Activated T-helper 17 cell treated with anti-CD3 and anti-CD28 coated beads, Interleukin-2, amount 50 U/mL, for 72 hours (primary cell): ENCODE measurements around the gene HSPA1A. TPM values are rescaled to one million over a fixed set of nuclear protein-coding genes. Genes with fewer than 3 reads are reported as not detected.
"Not testable (repeated sequence)": the region's sequence is repeated elsewhere in the genome, so short reads cannot be mapped to it uniquely, and the experiment has no call there.

Experiments
- ATAC-seq: fragments of 150-1000 bp; cut with Tn5 transposase; replicated peaks from 2 replicates; pipeline ENCODE4 v1.10.0; 2021; ENCODE audit warnings: mild to moderate bottlenecking, moderate library complexity
- H3K27ac Mint-ChIP-seq: one replicate; pipeline ENCODE4 v1.8.0; 2022; ENCODE audit warnings: mixed read lengths
- H3K27me3 Mint-ChIP-seq: one replicate; pipeline ENCODE4 v1.8.0; 2022; ENCODE audit warnings: mixed read lengths
- H3K36me3 Mint-ChIP-seq: one replicate; pipeline ENCODE4 v1.8.0; 2022; ENCODE audit warnings: low read depth, mild to moderate bottlenecking, mixed read lengths
- H3K4me1 Mint-ChIP-seq: one replicate; pipeline ENCODE4 v1.8.0; 2022; ENCODE audit warnings: mixed read lengths
- H3K4me3 Mint-ChIP-seq: one replicate; pipeline ENCODE4 v1.8.0; 2022; ENCODE audit warnings: mild to moderate bottlenecking, mixed read lengths
- H3K9me3 Mint-ChIP-seq: one replicate; pipeline ENCODE4 v1.8.0; 2022; ENCODE audit warnings: mixed read lengths
- total RNA-seq, 2 donors: library from RNA; stranded (reverse); gene quantifications; one replicate each; pipeline ENCODE4 v1.2.3, GENCODE V29; 2022

The HSPA1A gene
- total RNA-seq, 2 donors from 2014 or later = 124 to 189 TPM

GRCh38 chr6:31817133-31817928, 2.0 kb downstream of the HSPA1A start:
- Mint-ChIP-seq H3K4me3 (peak overlapping the region; percentile 100), H3K36me3 (peaks cover 39% of the 10 kb centered on the region), H3K27ac (peak overlapping the region; percentile 97), H3K4me1 (peaks cover 17% of the 10 kb centered on the region)
- H3K27me3 Mint-ChIP-seq, H3K9me3 Mint-ChIP-seq, ATAC-seq: not testable (repeated sequence)

GRCh38 chr6:31817929-31818511, 2.7 kb downstream of the HSPA1A start:
- H3K9me3 Mint-ChIP-seq, ATAC-seq, H3K27me3 Mint-ChIP-seq: not testable (repeated sequence)
- peak overlapping the region; percentile 97 for H3K27ac Mint-ChIP-seq
- H3K4me3 Mint-ChIP-seq = peak overlapping the region; percentile 100
- H3K4me1 Mint-ChIP-seq = peaks cover 16% of the 10 kb centered on the region
- H3K36me3 Mint-ChIP-seq = peaks cover 33% of the 10 kb centered on the region

GRCh38 chr6:31819871-31820299, 4.5 kb downstream of the HSPA1A start:
- Mint-ChIP-seq H3K27me3 (no peaks in the 10 kb centered on the region), H3K4me1 (peaks cover 22% of the 10 kb centered on the region), H3K27ac (no peak overlapping the region), H3K9me3 (no peaks in the 10 kb centered on the region), H3K4me3 (peak overlapping the region; percentile 100), H3K36me3 (peaks cover 29% of the 10 kb centered on the region)
- no peak for ATAC-seq

- Mint-ChIP-seq H3K4me3 (peak overlapping the region; percentile 100), H3K36me3 (peaks cover 27% of the 10 kb centered on the region), H3K27ac (peak overlapping the region; percentile 95), H3K4me1 (peaks cover 22% of the 10 kb centered on the region)
- H3K27me3 Mint-ChIP-seq, ATAC-seq, H3K9me3 Mint-ChIP-seq: not testable (repeated sequence)
Measured at GRCh38 chr6:31820399-31820798, 5.1 kb downstream of the HSPA1A start.

- H3K4me1 Mint-ChIP-seq = peaks cover 22% of the 10 kb centered on the region
- no peaks in the 10 kb centered on the region for H3K9me3 Mint-ChIP-seq
- H3K27me3 Mint-ChIP-seq = no peaks in the 10 kb centered on the region
- H3K4me3 Mint-ChIP-seq = peak overlapping the region; percentile 100
- H3K36me3 Mint-ChIP-seq = peaks cover 23% of the 10 kb centered on the region
- ATAC-seq = peak; percentile 38
- H3K27ac Mint-ChIP-seq = peak overlapping the region; percentile 95
Measured at GRCh38 chr6:31821301-31822035, 6.1 kb downstream of the HSPA1A start.

GRCh38 chr6:31822036-31822821, 6.9 kb downstream of the HSPA1A start:
- H3K27me3 Mint-ChIP-seq = no peaks in the 10 kb centered on the region
- peaks cover 26% of the 10 kb centered on the region for H3K36me3 Mint-ChIP-seq
- H3K27ac Mint-ChIP-seq = peak overlapping the region; percentile 95
- H3K4me1 Mint-ChIP-seq = peaks cover 22% of the 10 kb centered on the region
- H3K9me3 Mint-ChIP-seq = no peaks in the 10 kb centered on the region
- H3K4me3 Mint-ChIP-seq = peak overlapping the region; percentile 100
- peak; percentile 73 for ATAC-seq

GRCh38 chr6:31823592-31824196, 8.4 kb downstream of the HSPA1A start:
- H3K9me3 Mint-ChIP-seq, H3K27me3 Mint-ChIP-seq, ATAC-seq: not testable (repeated sequence)
- peak overlapping the region; percentile 100 for H3K4me3 Mint-ChIP-seq
- H3K4me1 Mint-ChIP-seq = peaks cover 22% of the 10 kb centered on the region
- peak overlapping the region; percentile 95 for H3K27ac Mint-ChIP-seq
- peaks cover 18% of the 10 kb centered on the region for H3K36me3 Mint-ChIP-seq

GRCh38 chr6:31825553-31825952, 10.2 kb downstream of the HSPA1A start:
- H3K36me3 Mint-ChIP-seq = peaks cover 26% of the 10 kb centered on the region
- H3K27ac Mint-ChIP-seq = peak overlapping the region; percentile 93
- peak overlapping the region; percentile 84 for H3K4me3 Mint-ChIP-seq
- no peaks in the 10 kb centered on the region for H3K9me3 Mint-ChIP-seq
- no peak for ATAC-seq
- no peaks in the 10 kb centered on the region for H3K27me3 Mint-ChIP-seq
- H3K4me1 Mint-ChIP-seq = peaks cover 17% of the 10 kb centered on the region

- peaks cover 38% of the 10 kb centered on the region for H3K36me3 Mint-ChIP-seq
- H3K4me1 Mint-ChIP-seq = peaks cover 17% of the 10 kb centered on the region
- H3K27me3 Mint-ChIP-seq = no peaks in the 10 kb centered on the region
- H3K4me3 Mint-ChIP-seq = peak overlapping the region; percentile 84
- ATAC-seq = no peak
- H3K9me3 Mint-ChIP-seq = no peaks in the 10 kb centered on the region
- peak overlapping the region; percentile 93 for H3K27ac Mint-ChIP-seq
Measured at GRCh38 chr6:31826793-31827285, 11.5 kb downstream of the HSPA1A start.

GRCh38 chr6:31827286-31828079, 12.1 kb downstream of the HSPA1A start, which contains the start of gene HSPA1B:
Gene HSPA1B, plus strand, starts transcription at chr6:31827738. Its CDS starts 213 bp downstream, at chr6:31827951.
- H3K27me3 Mint-ChIP-seq = no peaks in the 10 kb centered on the region
- peak within 1 kb of the TSS; percentile 84 for H3K4me3 Mint-ChIP-seq
- peak within 1 kb of the TSS; percentile 93 for H3K27ac Mint-ChIP-seq
- no peaks in the 10 kb centered on the region for H3K9me3 Mint-ChIP-seq
- ATAC-seq = peak; percentile 80
- H3K36me3 Mint-ChIP-seq = peaks cover 34% of the 10 kb centered on the region
- peaks cover 12% of the 10 kb centered on the region for H3K4me1 Mint-ChIP-seq

- Mint-ChIP-seq H3K4me3 (peak overlapping the region; percentile 96), H3K36me3 (peaks cover 42% of the 10 kb centered on the region), H3K4me1 (no peaks in the 10 kb centered on the region), H3K27ac (peak overlapping the region; percentile 95), H3K27me3 (no peaks in the 10 kb centered on the region), H3K9me3 (no peaks in the 10 kb centered on the region)
- ATAC-seq = no peak
Measured at GRCh38 chr6:31829633-31830283, 14.4 kb downstream of the HSPA1A start.

- Mint-ChIP-seq H3K4me1 (peaks cover under 1% of the 10 kb centered on the region), H3K9me3 (no peaks in the 10 kb centered on the region), H3K36me3 (peaks cover 54% of the 10 kb centered on the region), H3K4me3 (peak overlapping the region; percentile 96), H3K27me3 (no peaks in the 10 kb centered on the region), H3K27ac (peak overlapping the region; percentile 95)
- ATAC-seq = no peak
Measured at GRCh38 chr6:31830886-31831335, 15.6 kb downstream of the HSPA1A start.
